HG02798 (cell line): ENCODE measurements around the gene THAP8.

Experiments used
- ATAC-seq: cut with Tn5 transposase; IDR thresholded peaks from one replicate; pipeline ENCODE4 v1.9.1; 2021; ENCODE audit warnings: mild to moderate bottlenecking; ENCODE audit not compliant: unreplicated experiment, poor library complexity

THAP8 gene

GRCh38 chr19:36003284-36003683 is 50.8 kb downstream of the THAP8 start:
- ATAC-seq, result no peak

DNA sequence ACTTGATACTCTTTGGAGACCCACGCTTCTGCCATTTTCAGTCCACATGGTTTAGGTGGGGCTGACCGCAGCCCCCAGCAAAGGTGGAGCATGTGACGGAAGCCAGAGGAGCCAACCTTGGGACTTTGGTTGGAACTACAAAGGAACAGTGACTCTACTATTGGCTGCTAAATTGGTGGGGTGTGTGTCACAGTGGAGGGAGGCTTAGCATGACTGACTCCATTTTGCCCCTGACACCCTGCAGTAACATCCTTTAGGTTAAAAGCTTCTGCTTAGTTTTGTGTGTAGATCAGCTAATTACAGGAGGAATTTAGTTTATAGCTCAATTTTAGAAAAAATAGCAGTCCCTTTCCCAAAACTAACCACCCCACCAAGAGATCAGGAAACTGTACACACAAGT is 52.5 kb downstream of the THAP8 start:
- no peak for ATAC-seq

DNA sequence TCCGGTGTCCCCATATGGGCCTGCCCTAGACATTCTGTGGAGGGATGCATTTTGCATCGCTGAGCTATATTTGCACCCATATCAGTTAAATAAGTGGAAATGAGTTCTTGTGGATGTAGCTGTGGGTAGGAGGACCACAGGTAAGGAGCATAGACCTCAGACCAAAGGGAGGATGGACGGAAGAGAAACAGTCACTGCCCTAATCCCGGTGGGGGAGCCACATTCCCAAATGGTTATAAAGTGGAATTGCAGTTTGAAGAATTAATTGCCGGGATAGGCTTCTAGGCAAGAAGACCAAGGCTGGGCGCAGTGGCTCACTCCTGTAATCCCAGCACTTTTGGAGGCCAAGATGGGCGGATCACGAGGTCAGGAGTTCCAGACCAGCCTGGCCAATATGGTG is 57.3 kb downstream of the THAP8 start:
- no peak for ATAC-seq

DNA sequence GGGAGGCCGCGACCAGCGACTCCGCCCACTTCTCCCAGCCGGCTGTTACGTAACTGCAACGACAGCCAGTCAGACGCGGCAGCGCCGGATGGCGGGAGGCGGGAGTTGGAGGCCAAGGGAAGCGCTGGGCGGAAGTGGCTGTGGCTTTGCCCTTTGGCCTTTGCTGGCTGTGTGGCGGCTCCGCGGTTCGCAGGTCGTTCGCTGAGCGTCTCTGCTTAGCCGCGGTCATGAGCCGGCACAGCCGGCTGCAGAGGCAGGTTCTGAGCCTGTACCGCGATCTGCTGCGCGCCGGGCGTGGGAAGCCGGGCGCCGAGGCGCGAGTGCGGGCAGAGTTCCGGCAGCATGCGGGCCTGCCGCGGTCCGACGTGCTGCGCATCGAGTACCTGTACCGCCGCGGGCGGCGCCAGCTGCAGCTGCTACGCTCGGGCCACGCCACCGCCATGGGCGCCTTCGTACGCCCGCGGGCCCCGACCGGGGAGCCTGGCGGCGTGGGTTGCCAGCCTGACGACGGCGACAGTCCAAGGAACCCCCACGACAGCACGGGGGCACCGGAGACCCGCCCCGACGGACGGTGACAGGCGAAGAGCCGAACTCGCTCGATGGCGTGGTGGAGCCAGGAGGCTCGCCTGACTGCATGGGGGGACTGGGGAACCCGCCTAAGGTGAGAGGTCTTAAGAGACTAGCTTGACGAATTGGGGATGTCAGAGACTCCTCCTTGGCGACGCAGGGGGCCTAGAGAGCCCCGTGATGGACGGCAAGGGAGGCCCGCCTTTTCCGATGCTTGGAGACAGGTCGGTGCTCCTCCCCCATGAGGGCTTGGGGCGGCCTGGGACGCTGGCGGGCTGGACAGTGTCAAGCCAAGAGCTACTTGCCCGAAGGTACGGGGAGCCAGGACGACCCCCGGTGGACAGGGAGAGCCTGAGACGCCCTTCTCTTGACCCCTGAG is 58.8 kb downstream of the THAP8 start, which contains the start of gene SDHAF1:
TSS of gene SDHAF1 (plus strand) at position 141 of the 946 bp plus-strand sequence. CDS start at position 228, 87 bp downstream.
- peak; percentile 86 for ATAC-seq

- no peak for ATAC-seq
Measured at GRCh38 chr19:35993923-35994598, 60.0 kb downstream of the THAP8 start.

- no peak for ATAC-seq
Measured at GRCh38 chr19:35992907-35993765, 60.9 kb downstream of the THAP8 start.

DNA sequence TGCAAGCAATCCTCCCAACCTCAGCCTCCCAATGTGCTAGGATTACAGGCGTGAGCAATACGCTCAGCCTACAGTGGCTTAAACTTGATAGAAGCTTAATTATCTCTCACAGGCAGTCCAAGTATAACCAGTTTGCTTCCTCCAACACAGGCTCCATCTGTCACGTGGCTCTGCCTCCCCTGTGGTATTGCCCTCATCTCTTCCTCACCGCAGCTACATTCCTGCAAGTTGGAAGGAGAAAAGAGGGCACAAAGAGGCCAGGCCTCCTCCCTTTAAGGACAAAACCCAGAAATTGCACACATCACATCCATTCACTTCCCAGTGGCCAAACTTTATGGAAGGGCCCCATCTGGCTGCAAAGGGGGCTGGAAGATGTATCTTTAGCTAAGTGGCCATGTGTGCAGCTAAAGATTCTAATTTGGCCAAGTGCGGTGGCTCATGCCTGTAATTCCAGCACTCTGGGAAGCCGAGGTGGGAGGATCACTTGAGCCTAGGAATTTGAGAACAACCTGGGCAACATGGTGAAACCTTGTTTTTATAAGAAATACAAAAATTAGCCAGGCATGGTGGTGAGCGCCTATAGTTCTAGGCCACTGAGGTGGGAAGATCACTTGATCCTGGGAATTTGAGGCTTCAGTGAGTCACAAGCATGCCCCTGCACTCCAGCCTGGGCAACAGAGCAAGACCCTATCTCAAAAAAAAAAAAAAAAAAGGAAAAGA is 62.2 kb downstream of the THAP8 start:
- ATAC-seq, result no peak

- no peak for ATAC-seq
Measured at GRCh38 chr19:35990771-35991730, 63.0 kb downstream of the THAP8 start.

GRCh38 chr19:35990156-35990555 is 63.9 kb downstream of the THAP8 start:
- no peak for ATAC-seq

- no peak for ATAC-seq
Measured at GRCh38 chr19:35988824-35989223, 65.3 kb downstream of the THAP8 start.

DNA sequence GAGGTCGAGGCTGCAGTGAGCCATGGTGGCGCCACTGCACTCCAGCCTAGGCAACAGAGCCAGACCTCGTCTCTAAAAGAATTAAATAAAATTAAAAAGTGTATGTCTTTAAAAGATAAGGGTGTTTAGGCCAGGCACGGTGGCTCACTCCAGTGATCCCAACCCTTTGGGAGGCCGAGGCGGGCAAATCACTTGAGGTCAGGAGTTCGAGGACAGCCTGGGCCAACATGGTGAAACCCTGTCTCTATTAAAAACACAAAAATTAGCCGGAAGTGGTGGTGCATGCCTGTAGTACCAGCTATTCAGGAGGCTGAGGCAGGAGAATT is 66.6 kb downstream of the THAP8 start:
- no peak for ATAC-seq

DNA sequence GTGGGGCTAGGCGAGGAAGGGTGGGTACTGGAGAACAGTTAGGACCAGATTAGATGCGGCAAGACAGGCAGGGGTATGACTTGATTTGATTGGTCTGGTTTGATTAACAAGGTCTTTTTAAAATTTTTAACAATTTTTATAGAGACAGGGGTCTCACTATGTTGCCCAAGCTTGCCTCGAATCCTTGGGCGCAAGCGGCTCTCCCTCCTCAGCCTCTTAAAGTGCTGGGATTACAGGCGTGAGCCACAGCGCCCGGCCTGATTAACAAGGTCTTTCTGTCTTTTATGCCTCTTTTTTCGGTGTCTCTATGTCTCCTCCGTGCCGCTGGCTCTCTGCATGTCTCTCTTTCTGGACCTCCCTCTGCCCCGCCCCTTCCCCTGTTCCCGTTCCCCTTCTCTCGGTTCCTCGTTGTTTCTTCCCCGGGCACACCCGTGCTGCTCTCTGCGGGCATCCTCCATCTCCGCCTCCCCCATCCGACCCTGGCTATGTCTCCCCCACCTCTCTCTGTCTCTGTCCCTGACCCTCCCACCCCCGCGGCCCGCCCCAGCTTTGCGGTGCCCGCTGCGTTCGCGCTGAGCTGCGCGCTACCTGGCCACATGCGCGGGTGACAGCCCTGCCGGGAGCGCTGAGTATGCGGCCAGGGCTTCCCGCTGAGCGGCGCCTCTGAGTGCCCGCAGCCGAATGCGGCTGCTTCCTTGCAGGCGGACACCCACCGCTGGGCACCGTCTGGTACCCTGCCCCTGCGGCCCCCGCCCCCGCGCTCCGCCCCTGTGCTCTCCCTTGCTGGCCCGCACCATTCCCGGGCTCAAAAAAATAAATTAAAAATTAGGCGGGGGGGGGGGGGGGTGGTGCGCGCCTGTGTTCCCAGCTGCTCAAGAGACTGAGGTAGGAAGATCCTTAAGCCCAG is 67.2 kb downstream of the THAP8 start:
- ATAC-seq, result no peak

GRCh38 chr19:35986111-35986510 is 68.0 kb downstream of the THAP8 start:
- ATAC-seq, result no peak
